Vagina (tissue), 2 donors: ENCODE data around the gene SUSD3. TPM values are rescaled to one million over a fixed set of nuclear protein-coding genes. Genes with fewer than 3 reads are reported as not detected.

Experiments used
- DNase-seq, 2 donors: peaks; one replicate each; pipeline ENCODE4 v3.0.0-alpha.2; 2017; ENCODE audit errors: extremely low spot score in 2 of 2
- H3K27ac ChIP-seq: fragments of 200-600 bp; sonication (generic); one replicate; pipeline ENCODE4 v1.5.1; 2019
- H3K27me3 ChIP-seq: fragments of 200-600 bp; sonication (generic); one replicate; pipeline ENCODE4 v1.5.1; 2019
- H3K36me3 ChIP-seq, 2 donors: fragments of 200-600 bp; sonication (generic); one replicate each; pipeline ENCODE4 v1.5.1; 2017 to 2019
- H3K4me1 ChIP-seq: fragments of 200-600 bp; sonication (generic); one replicate; pipeline ENCODE4 v1.5.1; 2019
- H3K4me3 ChIP-seq, 2 donors: fragments of 200-600 bp; sonication (generic); 1 replicate in 1 of 2; 2 replicates in 1 of 2; pipeline ENCODE4 v1.5.1; 2016 to 2019
- H3K9me3 ChIP-seq: fragments of 200-600 bp; sonication (generic); one replicate; pipeline ENCODE4 v1.5.1; 2019
- POLR2A ChIP-seq, 2 donors: fragments of 450-650 bp; IDR thresholded peaks; one replicate each; pipeline ENCODE4 v1.6.1; 2017; ENCODE audit warnings: antibody characterized with exemption in 2 of 2, mild to moderate bottlenecking in 2 of 2, moderate library complexity in 2 of 2
- POLR2AphosphoS5 ChIP-seq, 2 donors: sonication (generic); formaldehyde crosslinking; IDR thresholded peaks; one replicate each; pipeline ENCODE4 v1.9.0; 2017; ENCODE audit warnings: antibody characterized with exemption in 2 of 2, mild to moderate bottlenecking in 2 of 2, low read depth in 1 of 2; ENCODE audit not compliant: insufficient read depth in 1 of 2
- intact Hi-C: fragments of 100-400 bp; cut with DNase I; formaldehyde crosslinking; loops from one replicate; pipeline ENCODE4 v1.15.1; 2023
- total RNA-seq: library from RNA; depleted of rRNA; stranded (reverse); fragments of >200 nt; gene quantifications from one replicate; pipeline ENCODE4 v1.2.3, GENCODE V29; 2016
- TF ChIP-seq, protein P1 (sequence below), 3 experiments: fragments of 450-650 bp in 2 of 3; fragments of 200-600 bp in 1 of 3; sonication (generic) in 1 of 3; IDR thresholded peaks; one replicate each; pipeline ENCODE4 v1.5.1; 2017 to 2019; ENCODE audit warnings: antibody characterized with exemption in 3 of 3, mild to moderate bottlenecking in 2 of 3, moderate library complexity in 2 of 3

Gene SUSD3
- total RNA-seq, 1 donor from 2014 or later, result 25.0 TPM

DNA sequence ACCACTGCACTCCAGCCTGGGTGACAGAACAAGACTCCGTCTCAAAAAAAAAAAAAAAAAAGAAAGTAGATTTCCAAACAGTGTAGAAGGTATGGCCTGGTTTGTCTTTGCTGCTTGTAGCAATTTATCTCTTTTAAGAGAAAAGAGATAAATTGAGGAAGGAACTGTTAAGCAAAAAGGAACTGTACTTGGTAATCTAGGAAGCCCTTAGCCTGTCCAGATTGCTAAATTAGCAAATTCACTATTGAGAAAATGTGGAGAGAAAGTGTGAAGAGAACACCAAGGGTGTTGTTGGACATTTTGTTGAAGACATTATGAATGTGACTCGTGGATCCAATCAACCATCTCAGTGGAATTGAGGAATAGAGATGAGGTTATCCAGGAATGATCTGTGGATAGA lies 13.0 kb upstream of the SUSD3 start:
- DNase-seq, result no peak
- Histone ChIP-seq H3K36me3 (no peaks in the 10 kb centered on the region), H3K9me3 (no peaks in the 10 kb centered on the region), H3K4me1 (no peaks in the 10 kb centered on the region), H3K4me3 (no peak overlapping the region), H3K27ac (no peak overlapping the region), H3K27me3 (no peaks in the 10 kb centered on the region)
- intact Hi-C loops, result no loop called here
- TF ChIP-seq POLR2A (IDR thresholded peaks at IDR 0.05), result no peak
- no peak for TF ChIP-seq POLR2AphosphoS5 (IDR thresholded peaks at IDR 0.05; ENCODE audit: insufficient read depth in 1 of 2, low read depth in 1 of 2)
- TF ChIP-seq, protein P1, sequence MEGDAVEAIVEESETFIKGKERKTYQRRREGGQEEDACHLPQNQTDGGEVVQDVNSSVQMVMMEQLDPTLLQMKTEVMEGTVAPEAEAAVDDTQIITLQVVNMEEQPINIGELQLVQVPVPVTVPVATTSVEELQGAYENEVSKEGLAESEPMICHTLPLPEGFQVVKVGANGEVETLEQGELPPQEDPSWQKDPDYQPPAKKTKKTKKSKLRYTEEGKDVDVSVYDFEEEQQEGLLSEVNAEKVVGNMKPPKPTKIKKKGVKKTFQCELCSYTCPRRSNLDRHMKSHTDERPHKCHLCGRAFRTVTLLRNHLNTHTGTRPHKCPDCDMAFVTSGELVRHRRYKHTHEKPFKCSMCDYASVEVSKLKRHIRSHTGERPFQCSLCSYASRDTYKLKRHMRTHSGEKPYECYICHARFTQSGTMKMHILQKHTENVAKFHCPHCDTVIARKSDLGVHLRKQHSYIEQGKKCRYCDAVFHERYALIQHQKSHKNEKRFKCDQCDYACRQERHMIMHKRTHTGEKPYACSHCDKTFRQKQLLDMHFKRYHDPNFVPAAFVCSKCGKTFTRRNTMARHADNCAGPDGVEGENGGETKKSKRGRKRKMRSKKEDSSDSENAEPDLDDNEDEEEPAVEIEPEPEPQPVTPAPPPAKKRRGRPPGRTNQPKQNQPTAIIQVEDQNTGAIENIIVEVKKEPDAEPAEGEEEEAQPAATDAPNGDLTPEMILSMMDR (IDR thresholded peaks at IDR 0.05), result no peak

DNA sequence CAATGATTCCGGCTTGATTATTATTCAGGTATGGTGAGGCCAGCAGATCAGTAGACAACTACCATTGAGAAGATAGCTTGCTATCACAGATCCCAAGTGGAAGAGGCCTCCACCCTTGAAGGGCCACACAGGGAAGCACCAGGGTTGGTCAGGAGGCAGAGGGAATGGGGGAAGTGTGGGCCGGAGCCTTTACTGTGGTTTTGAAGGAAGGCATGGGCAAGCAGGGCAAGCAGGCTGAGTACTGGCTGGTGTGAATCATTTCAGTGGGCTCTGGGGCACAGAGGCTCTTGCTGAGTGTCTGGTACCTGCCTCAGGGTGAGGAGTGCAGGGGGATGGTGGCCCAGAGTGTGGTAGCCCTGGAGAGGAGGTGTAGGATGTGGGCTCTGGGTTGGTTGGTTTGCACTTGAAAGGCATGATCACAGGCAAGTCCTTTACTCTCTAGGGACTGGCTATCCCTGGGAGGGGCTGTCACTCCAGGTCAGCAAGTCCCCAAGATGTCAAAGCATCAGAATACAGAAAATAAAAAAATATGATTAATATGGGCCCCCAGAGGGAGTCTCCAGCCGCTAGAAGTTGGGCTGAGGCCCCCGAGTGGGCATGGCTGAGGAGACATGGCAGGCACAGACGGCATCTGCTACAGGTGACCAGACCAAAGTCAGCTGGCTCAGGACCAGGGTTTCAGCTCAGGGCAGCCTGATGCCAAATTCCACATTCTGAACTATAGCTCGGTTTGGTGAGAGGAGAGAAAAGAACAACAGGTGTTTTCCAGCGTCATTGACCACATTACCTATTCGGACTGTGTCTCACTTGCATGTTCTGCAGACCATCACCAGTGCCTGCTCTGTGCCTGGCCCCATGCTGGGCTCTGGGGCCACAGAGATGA lies 9.7 kb upstream of the SUSD3 start:
- no peaks in the 10 kb centered on the region for H3K36me3 ChIP-seq
- H3K27me3 ChIP-seq, result no peaks in the 10 kb centered on the region
- DNase-seq, result no peak
- intact Hi-C loops, result no loop called here
- H3K9me3 ChIP-seq, result no peaks in the 10 kb centered on the region
- TF ChIP-seq, protein P1 (IDR thresholded peaks at IDR 0.05), result no peak
- TF ChIP-seq POLR2AphosphoS5 (IDR thresholded peaks at IDR 0.05; ENCODE audit: insufficient read depth in 1 of 2, low read depth in 1 of 2), result no peak
- no peak for TF ChIP-seq POLR2A (IDR thresholded peaks at IDR 0.05)
- H3K4me3 ChIP-seq, result no peak overlapping the region
- no peak overlapping the region for H3K27ac ChIP-seq
- no peaks in the 10 kb centered on the region for H3K4me1 ChIP-seq

DNA sequence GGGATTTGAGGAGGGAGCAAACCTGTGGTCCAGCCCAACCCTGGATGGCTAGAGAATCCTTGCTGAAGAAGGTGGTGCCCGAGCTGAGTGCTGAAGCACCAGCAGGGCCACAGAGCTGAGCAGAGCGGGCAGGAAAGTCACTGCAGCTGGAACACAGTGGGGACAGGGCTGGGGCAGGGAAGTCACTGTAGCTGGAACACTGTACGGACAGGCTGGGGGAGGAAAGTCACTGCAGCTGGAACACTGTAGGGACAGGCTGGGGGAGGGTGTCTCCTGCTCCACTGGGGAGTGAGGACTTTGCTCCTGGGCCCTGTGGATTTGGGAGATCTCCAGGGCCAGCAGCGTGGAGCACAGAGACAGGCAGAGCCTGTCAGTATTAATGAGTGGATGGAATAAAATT lies 9.0 kb upstream of the SUSD3 start:
- Histone ChIP-seq H3K4me3 (no peak overlapping the region), H3K9me3 (no peaks in the 10 kb centered on the region), H3K27ac (no peak overlapping the region), H3K4me1 (no peaks in the 10 kb centered on the region), H3K27me3 (no peaks in the 10 kb centered on the region), H3K36me3 (no peaks in the 10 kb centered on the region)
- intact Hi-C loops, result no loop called here
- no peak for DNase-seq
- TF ChIP-seq, protein P1 (IDR thresholded peaks at IDR 0.05), result no peak
- TF ChIP-seq POLR2A (IDR thresholded peaks at IDR 0.05) (no peak), POLR2AphosphoS5 (IDR thresholded peaks at IDR 0.05; ENCODE audit: insufficient read depth in 1 of 2, low read depth in 1 of 2) (no peak)

DNA sequence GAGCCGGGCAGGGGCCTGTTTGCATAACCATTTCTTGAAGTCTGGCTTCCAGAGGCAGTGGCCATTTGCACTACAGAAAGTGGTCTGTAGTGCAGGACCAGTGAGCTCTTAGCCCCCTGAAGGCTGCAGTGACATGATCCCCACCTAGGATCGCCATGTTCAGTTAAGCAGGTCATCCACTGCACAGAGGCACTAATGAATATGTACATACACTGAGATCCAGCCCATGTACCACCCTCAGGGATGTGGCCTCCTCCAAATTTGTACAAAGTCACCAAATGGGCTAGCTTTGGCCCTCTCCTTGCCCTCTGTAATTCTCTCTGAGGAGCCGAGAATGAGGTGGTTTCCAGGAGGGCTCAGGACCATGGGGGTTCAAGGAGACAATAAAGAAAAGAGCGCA lies 8.3 kb upstream of the SUSD3 start:
- H3K9me3 ChIP-seq, result no peaks in the 10 kb centered on the region
- intact Hi-C loops, result no loop called here
- no peaks in the 10 kb centered on the region for H3K27me3 ChIP-seq
- H3K4me1 ChIP-seq, result no peaks in the 10 kb centered on the region
- TF ChIP-seq POLR2A (IDR thresholded peaks at IDR 0.05) (no peak), POLR2AphosphoS5 (IDR thresholded peaks at IDR 0.05; ENCODE audit: insufficient read depth in 1 of 2, low read depth in 1 of 2) (no peak)
- TF ChIP-seq, protein P1 (IDR thresholded peaks at IDR 0.05), result no peak
- no peak overlapping the region for H3K27ac ChIP-seq
- H3K4me3 ChIP-seq, result no peak overlapping the region
- H3K36me3 ChIP-seq, result no peaks in the 10 kb centered on the region
- no peak for DNase-seq

DNA sequence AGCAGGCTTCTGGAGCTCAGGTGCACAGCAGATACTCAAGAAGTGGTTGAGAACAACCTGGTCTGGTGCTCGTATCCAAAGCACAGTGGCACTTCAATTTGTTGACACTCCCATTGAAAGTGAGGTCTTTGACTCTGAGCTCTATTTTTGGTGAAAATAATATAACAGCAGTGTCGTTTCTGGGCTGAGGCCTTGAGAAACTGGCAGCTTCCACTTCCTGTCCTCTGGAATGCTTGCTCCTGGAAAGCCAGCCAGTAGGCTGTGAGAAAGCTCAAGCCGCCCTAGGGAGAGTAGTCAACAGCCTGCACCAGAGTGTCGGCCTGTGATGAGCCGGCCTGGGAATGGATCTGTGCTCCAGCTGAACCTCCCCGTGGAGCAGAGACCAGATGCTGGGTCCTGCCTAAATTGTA lies 6.8 kb upstream of the SUSD3 start:
- Histone ChIP-seq H3K4me1 (no peaks in the 10 kb centered on the region), H3K9me3 (no peaks in the 10 kb centered on the region), H3K27me3 (no peaks in the 10 kb centered on the region), H3K4me3 (no peak overlapping the region), H3K36me3 (no peaks in the 10 kb centered on the region), H3K27ac (peak overlapping the region; percentile 13)
- TF ChIP-seq POLR2A (IDR thresholded peaks at IDR 0.05) (no peak), POLR2AphosphoS5 (IDR thresholded peaks at IDR 0.05; ENCODE audit: insufficient read depth in 1 of 2, low read depth in 1 of 2) (no peak)
- TF ChIP-seq, protein P1 (IDR thresholded peaks at IDR 0.05), result no peak
- no peak for DNase-seq
- intact Hi-C loops, result no loop called here
